OCI-LY1 (cell line): ENCODE data around the gene SUGCT.

Source experiments
- CTCF ChIP-seq: fragments of 200-600 bp; sonication (generic), shearing (Covaris generic); IDR thresholded peaks from 2 replicates; pipeline ENCODE4 v1.5.1; 2017; ENCODE audit warnings: mild to moderate bottlenecking, antibody characterized with exemption, low read length, moderate library complexity, mixed read lengths
- EZH2 ChIP-seq: fragments of 200-600 bp; sonication (generic), shearing (Covaris generic); IDR thresholded peaks from 2 replicates; pipeline ENCODE4 v1.8.0; 2017; ENCODE audit warnings: borderline replicate concordance, mixed run types, mild to moderate bottlenecking, antibody characterized with exemption, low read length, moderate library complexity, mixed read lengths

- TF ChIP-seq CTCF = no peak
- TF ChIP-seq EZH2 = no peak
These were observed 450.0 kb downstream of the SUGCT start for GRCh38 chr7:40584667-40585433.
